Liver (tissue), 3 donors: ENCODE data around the gene PBOV1.

Source experiments
- EGR1 ChIP-seq, 2 donors: IDR thresholded peaks; 2 replicates each; pipeline ENCODE4 v1.6.1; 2016 to 2018; ENCODE audit warnings: antibody characterized with exemption in 2 of 2, low read depth in 2 of 2
- FOXA1 ChIP-seq: IDR thresholded peaks from 2 replicates; pipeline ENCODE4 v1.6.1; 2016; ENCODE audit warnings: antibody characterized with exemption
- FOXA2 ChIP-seq: IDR thresholded peaks from 2 replicates; pipeline ENCODE4 v1.6.1; 2016; ENCODE audit warnings: antibody characterized with exemption
- GABPA ChIP-seq, 2 donors: IDR thresholded peaks in 1 of 2; conservative IDR thresholded peaks in 1 of 2; 2 replicates each; pipeline ENCODE4 v1.6.1; 2016; ENCODE audit warnings: antibody characterized with exemption in 2 of 2, mild to moderate bottlenecking in 1 of 2, moderate library complexity in 1 of 2
- HNF4G ChIP-seq: IDR thresholded peaks from 2 replicates; pipeline ENCODE4 v1.6.1; 2016; ENCODE audit warnings: antibody characterized with exemption
- JUND ChIP-seq, 2 donors: IDR thresholded peaks; 2 replicates each; pipeline ENCODE4 v1.6.1; 2016; ENCODE audit warnings: antibody characterized with exemption in 2 of 2
- RAD21 ChIP-seq, 2 donors: IDR thresholded peaks; 2 replicates each; pipeline ENCODE4 v1.6.1; 2016; ENCODE audit warnings: antibody characterized with exemption in 2 of 2, mild to moderate bottlenecking in 2 of 2
- RXRA ChIP-seq, 2 donors: IDR thresholded peaks; 2 replicates each; pipeline ENCODE4 v1.6.1; 2017 to 2018; ENCODE audit warnings: antibody characterized with exemption in 2 of 2, mild to moderate bottlenecking in 1 of 2
- TF ChIP-seq, protein P1 (sequence below): fragments of 150-350 bp; IDR thresholded peaks from 2 replicates; pipeline ENCODE4 v1.5.1; 2017; ENCODE audit warnings: improper control_type of control experiment, low read depth, low read length; ENCODE audit not compliant: missing input control
- TF ChIP-seq, protein P2 (sequence below): IDR thresholded peaks from 2 replicates; pipeline ENCODE4 v1.6.1; 2016; ENCODE audit warnings: antibody characterized with exemption
- TF ChIP-seq, protein P3 (sequence below): IDR thresholded peaks from 2 replicates; pipeline ENCODE4 v1.6.1; 2016; ENCODE audit warnings: antibody characterized with exemption, mild to moderate bottlenecking
- TF ChIP-seq, protein P4 (sequence below): IDR thresholded peaks from 2 replicates; pipeline ENCODE4 v1.6.1; 2016; ENCODE audit warnings: antibody characterized with exemption
- donor health status: healthy.
- donor health status: healthy.

DNA sequence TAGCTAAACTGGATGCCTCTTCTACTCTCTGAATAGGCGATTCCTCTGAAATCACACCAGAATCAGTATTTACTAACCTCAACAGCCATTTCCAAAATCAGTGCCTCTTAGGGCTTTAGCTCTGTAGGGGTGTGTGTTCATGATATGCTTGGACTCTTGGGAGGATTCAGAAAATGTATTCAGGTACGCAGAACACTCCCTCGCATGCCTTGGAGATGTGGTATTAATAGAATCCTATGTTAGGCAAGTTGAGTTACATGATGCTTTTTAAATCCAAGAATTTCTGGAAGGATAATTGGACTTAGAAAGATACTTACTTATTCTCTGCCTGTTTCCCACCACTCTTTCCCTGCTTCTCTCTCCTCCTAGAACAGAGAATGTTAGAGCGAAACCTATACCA lies 31.8 kb upstream of the PBOV1 start:
- TF ChIP-seq FOXA1, result no peak
- TF ChIP-seq GABPA (IDR thresholded peaks at IDR 0.05 in 1 of 2, conservative IDR thresholded peaks at IDR 0.05 in 1 of 2), result no peak
- TF ChIP-seq, protein P1, sequence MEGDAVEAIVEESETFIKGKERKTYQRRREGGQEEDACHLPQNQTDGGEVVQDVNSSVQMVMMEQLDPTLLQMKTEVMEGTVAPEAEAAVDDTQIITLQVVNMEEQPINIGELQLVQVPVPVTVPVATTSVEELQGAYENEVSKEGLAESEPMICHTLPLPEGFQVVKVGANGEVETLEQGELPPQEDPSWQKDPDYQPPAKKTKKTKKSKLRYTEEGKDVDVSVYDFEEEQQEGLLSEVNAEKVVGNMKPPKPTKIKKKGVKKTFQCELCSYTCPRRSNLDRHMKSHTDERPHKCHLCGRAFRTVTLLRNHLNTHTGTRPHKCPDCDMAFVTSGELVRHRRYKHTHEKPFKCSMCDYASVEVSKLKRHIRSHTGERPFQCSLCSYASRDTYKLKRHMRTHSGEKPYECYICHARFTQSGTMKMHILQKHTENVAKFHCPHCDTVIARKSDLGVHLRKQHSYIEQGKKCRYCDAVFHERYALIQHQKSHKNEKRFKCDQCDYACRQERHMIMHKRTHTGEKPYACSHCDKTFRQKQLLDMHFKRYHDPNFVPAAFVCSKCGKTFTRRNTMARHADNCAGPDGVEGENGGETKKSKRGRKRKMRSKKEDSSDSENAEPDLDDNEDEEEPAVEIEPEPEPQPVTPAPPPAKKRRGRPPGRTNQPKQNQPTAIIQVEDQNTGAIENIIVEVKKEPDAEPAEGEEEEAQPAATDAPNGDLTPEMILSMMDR, result no peak
- no peak for TF ChIP-seq JUND (IDR thresholded peaks at IDR 0.05)
- TF ChIP-seq, protein P2, sequence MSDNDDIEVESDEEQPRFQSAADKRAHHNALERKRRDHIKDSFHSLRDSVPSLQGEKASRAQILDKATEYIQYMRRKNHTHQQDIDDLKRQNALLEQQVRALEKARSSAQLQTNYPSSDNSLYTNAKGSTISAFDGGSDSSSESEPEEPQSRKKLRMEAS, result no peak
- TF ChIP-seq HNF4G, result no peak
- TF ChIP-seq, protein P3, sequence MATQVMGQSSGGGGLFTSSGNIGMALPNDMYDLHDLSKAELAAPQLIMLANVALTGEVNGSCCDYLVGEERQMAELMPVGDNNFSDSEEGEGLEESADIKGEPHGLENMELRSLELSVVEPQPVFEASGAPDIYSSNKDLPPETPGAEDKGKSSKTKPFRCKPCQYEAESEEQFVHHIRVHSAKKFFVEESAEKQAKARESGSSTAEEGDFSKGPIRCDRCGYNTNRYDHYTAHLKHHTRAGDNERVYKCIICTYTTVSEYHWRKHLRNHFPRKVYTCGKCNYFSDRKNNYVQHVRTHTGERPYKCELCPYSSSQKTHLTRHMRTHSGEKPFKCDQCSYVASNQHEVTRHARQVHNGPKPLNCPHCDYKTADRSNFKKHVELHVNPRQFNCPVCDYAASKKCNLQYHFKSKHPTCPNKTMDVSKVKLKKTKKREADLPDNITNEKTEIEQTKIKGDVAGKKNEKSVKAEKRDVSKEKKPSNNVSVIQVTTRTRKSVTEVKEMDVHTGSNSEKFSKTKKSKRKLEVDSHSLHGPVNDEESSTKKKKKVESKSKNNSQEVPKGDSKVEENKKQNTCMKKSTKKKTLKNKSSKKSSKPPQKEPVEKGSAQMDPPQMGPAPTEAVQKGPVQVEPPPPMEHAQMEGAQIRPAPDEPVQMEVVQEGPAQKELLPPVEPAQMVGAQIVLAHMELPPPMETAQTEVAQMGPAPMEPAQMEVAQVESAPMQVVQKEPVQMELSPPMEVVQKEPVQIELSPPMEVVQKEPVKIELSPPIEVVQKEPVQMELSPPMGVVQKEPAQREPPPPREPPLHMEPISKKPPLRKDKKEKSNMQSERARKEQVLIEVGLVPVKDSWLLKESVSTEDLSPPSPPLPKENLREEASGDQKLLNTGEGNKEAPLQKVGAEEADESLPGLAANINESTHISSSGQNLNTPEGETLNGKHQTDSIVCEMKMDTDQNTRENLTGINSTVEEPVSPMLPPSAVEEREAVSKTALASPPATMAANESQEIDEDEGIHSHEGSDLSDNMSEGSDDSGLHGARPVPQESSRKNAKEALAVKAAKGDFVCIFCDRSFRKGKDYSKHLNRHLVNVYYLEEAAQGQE, result no peak
- TF ChIP-seq RXRA (IDR thresholded peaks at IDR 0.05), result no peak
- no peak for TF ChIP-seq RAD21 (IDR thresholded peaks at IDR 0.05)
- TF ChIP-seq, protein P4, sequence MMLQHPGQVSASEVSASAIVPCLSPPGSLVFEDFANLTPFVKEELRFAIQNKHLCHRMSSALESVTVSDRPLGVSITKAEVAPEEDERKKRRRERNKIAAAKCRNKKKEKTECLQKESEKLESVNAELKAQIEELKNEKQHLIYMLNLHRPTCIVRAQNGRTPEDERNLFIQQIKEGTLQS, result no peak
- TF ChIP-seq FOXA2, result no peak
- no peak for TF ChIP-seq EGR1 (IDR thresholded peaks at IDR 0.05; ENCODE audit: low read depth in 2 of 2)
